Astrocyte of the cerebellum (primary cell): ENCODE measurements around the gene PKD1L1.
A peak's percentile ranks its signal among the peaks of the same experiment; 100 is the strongest.

ENCODE experiments used
- DNase-seq: peaks from one replicate; pipeline ENCODE4 v3.0.0-alpha.2; 2011; ENCODE audit warnings: low read depth
- H3K4me3 ChIP-seq: 2 replicates; pipeline ENCODE4 v1.5.1; 2011; ENCODE audit warnings: mild to moderate bottlenecking, low read depth, low read length, moderate library complexity
- in situ Hi-C: cut with HindIII; loops from 2 replicates; pipeline ENCODE4 v1.10.0; 2017; ENCODE audit warnings: low sequenced_read_pairs
- TF ChIP-seq, protein P1 (sequence below): IDR thresholded peaks from 2 replicates; pipeline ENCODE4 v1.5.1; 2012; ENCODE audit warnings: low read length, low read depth, moderate library complexity, mild to moderate bottlenecking; ENCODE audit errors: missing control alignments

The PKD1L1 gene

GRCh38 chr7:47763063-47763974, 184.9 kb downstream of the PKD1L1 start:
- in situ Hi-C loops, result no loop called here
- H3K4me3 ChIP-seq, result no peak overlapping the region
- peak; percentile 63 for DNase-seq
- TF ChIP-seq, protein P1, sequence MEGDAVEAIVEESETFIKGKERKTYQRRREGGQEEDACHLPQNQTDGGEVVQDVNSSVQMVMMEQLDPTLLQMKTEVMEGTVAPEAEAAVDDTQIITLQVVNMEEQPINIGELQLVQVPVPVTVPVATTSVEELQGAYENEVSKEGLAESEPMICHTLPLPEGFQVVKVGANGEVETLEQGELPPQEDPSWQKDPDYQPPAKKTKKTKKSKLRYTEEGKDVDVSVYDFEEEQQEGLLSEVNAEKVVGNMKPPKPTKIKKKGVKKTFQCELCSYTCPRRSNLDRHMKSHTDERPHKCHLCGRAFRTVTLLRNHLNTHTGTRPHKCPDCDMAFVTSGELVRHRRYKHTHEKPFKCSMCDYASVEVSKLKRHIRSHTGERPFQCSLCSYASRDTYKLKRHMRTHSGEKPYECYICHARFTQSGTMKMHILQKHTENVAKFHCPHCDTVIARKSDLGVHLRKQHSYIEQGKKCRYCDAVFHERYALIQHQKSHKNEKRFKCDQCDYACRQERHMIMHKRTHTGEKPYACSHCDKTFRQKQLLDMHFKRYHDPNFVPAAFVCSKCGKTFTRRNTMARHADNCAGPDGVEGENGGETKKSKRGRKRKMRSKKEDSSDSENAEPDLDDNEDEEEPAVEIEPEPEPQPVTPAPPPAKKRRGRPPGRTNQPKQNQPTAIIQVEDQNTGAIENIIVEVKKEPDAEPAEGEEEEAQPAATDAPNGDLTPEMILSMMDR, result no peak

GRCh38 chr7:47762746-47763062, 185.6 kb downstream of the PKD1L1 start:
- no peak for DNase-seq
- in situ Hi-C loops, result no loop called here
- H3K4me3 ChIP-seq, result no peak overlapping the region
- TF ChIP-seq, protein P1, result no peak

DNA sequence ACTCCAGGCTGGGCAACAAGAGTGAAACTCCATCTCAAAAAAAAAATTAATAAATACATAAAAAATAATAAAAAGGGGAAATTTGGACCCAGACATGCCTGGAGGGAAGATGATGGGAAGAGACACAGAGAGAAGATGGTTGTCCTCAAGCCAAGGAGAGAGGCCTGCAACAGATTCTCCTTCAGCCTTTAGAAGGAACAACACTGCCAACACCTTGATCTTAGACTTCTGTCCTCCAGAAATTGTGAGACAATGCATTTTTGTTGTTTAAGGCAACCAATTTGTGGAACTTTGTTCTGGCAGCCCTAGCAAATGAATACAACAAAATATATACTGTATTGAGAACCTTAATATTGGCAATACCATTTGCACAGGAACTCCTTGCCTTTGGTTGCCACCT, 186.1 kb downstream of the PKD1L1 start:
- in situ Hi-C loops, result no loop called here
- TF ChIP-seq, protein P1, result no peak
- no peak for DNase-seq
- H3K4me3 ChIP-seq, result no peak overlapping the region

GRCh38 chr7:47759056-47759706, 189.1 kb downstream of the PKD1L1 start:
- no peak overlapping the region for H3K4me3 ChIP-seq
- no peak for DNase-seq
- TF ChIP-seq, protein P1, result peak; percentile 30
- in situ Hi-C loops, result no loop called here

DNA sequence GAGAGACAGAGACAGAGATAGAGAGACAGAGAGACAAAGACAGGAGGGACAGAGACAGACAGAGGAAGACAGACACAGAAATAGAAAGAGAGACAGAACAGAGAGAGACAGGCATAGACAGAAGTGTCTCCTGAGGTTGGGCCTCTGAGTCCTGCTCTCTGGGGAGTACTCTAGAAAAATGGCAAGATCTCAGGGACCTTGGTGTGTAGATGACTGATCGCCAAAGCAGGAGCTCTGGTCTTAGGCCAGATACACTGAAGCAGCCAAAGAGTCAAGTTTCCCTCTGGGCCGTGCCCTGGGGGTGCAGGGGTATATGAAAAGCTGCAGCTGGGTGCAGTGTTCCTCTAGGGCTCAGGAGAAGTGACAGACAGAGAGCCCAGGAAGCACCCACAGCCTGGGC, 189.7 kb downstream of the PKD1L1 start:
- TF ChIP-seq, protein P1, result no peak
- no peak overlapping the region for H3K4me3 ChIP-seq
- in situ Hi-C loops, result no loop called here
- no peak for DNase-seq

- TF ChIP-seq, protein P1, result no peak
- DNase-seq, result peak; percentile 78
- H3K4me3 ChIP-seq, result no peak overlapping the region
- in situ Hi-C loops, result no loop called here
Observed at GRCh38 chr7:47757921-47758411, 190.3 kb downstream of the PKD1L1 start.
